ENCODE measurements around the gene L3MBTL3.
"Not testable (repeated sequence)": the region's sequence is repeated elsewhere in the genome, so short reads cannot be mapped to it uniquely, and the experiment has no call there.

L3MBTL3 gene

GRCh38 chr6:130093546-130093945, 75.2 kb downstream of the L3MBTL3 start:
- DNase-seq: no peak

DNA sequence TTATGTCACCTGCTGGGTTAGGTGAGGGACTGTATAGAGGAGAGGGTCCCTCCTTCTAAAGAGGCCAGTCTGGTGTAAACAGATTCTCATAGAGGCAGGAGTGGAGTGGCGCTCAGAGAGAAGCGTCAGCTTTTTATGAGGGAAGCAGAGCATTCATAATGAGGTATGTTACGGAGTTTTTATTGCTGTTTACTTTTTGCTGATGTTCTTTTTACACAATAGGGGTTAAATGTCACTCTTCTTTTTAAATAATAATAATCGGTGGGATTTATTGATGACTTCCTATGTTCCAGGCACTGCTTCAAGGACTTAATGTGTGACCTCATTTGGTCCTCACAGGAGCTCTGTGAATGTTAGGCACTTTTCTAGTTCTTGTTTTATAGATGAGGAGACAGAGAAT, 79.9 kb downstream of the L3MBTL3 start:
- no peak for DNase-seq

DNA sequence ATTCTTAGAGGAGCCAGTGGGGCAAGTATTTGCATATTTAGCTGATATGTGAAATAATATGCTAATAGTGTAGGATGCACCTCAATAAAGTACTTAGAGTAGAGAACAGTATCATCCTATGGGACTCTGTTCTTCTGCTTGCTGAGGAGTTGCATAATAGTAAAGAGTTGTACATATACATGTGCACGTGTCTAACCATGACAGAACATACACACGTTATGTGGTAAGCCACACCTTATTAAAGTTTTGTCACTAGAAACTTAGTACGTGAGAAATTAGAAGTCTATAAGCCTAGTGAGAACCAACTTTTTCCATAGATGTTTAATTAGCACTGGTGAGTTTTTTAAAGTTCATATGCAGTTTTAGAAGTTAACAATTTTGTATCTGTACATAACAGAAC, 80.7 kb downstream of the L3MBTL3 start:
- DNase-seq: no peak

DNA sequence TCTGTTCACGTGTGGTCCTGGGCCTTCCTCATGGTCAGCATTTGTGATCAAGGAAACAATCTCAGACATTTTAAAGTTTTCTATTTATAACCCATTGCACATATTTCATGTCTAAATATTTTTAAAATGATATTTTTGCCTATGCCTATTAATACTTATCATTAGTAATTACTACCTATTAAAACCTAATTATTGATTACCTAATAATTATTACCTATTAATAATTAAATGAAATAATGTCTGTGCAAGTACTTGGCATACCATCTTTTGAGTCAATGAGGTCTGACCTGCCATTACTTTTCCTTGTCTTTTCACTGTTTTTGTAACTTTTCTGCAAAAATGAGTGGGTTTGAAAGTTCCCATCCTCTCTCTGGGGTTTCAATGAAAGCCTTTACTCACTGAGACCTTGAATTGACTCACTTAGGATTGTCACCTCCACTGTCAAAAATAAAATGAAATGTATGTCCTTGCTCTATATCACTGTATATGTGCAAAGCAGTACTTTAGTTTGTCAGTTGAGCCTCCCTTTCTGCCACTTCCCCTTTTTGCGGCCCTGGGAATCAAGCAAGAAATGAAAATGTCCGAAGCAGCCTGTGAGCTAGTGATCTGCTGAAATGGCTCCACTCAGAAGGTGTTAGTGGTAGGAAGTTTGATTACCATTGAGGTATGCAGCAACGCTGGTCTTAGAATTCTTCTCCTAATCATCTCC, 87.8 kb downstream of the L3MBTL3 start:
- DNase-seq: no peak

DNA sequence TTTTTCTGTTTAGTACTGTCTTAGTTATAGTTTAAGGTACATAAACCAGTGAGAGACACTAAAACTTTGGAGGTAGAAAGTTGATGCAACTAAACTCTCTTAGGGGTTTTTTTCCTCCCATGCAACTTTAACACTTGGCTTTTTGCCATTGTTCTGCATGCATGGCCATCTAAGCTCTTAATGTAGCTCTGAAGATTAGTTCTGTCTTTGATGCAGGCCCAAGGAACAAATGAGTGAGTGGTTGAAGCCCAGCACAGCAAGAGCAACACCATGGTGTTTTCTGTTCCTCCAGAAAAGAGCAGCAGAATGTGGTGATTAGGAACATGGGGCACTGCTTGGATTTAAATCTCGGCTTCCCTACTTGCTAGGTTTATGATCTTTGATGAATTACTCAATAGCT, 89.3 kb downstream of the L3MBTL3 start:
- no peak for DNase-seq

GRCh38 chr6:130111031-130111430, 92.7 kb downstream of the L3MBTL3 start:
- no peak for DNase-seq

GRCh38 chr6:130113201-130113710, 94.9 kb downstream of the L3MBTL3 start:
- DNase-seq: no peak

DNA sequence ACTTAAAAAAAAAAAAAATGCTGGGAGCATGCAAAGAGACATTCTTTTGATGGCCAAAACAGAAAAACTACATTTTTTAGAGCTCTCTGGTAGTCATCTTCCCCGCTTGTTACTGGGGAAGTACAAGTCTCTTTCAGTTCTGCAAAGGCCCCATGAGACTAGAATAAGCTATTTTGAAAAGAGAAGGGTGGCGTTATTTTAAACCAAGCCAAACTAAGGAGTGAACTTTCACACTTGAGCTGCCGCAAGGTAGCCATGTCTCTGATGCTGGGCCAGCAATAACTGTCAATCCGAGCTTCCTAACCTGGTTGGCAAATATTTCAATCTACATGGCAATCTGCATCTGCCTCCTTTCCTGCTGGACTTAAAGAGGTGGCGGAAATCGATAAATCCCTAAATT, 96.7 kb downstream of the L3MBTL3 start:
- no peak for DNase-seq

- no peak for DNase-seq
Observed at GRCh38 chr6:130116273-130116672, 97.9 kb downstream of the L3MBTL3 start.

DNA sequence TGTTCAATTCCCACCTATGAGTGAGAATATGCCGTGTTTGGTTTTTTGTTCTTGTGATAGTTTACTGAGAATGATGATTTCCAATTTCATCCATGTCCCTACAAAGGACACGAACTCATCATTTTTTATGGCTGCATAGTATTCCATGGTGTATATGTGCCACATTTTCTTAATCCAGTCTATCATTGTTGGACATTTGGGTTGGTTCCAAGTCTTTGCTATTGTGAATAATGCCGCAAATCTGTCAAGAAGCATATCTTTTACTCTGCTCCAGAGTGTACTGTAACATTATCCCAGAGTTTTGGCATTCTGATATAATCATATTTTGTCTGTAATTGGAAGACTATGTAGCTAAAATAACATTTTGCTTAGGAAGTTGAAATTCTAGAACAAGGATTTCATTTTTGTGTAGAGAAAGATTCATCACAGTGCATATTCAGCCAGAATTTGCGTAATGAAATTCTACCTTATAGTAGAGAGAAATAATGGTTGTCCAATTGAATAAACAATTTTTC, 98.9 kb downstream of the L3MBTL3 start:
- not testable (repeated sequence) for DNase-seq

- no peak for DNase-seq
Observed at GRCh38 chr6:130118236-130118635, 99.9 kb downstream of the L3MBTL3 start.

- DNase-seq: no peak
Observed at GRCh38 chr6:130119211-130119610, 100.8 kb downstream of the L3MBTL3 start.

DNA sequence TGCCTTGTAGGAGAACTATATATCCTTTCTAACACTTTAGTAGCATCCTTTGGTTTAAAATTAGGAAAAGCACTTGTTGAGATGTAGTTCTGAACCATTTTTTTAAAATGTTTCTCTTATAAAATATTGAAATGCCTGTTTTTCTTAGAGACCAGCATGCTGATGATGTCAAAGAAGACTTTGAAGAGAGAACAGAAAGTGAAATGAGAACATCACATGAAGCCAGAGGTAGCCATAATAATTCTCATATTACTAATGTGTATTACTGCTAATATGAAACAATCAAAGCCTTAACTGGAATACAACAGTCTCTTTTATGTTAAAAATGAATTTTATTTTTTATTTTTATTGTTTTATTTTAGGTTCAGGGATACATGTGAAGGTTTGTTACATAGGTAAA, 102.3 kb downstream of the L3MBTL3 start:
- DNase-seq: no peak

DNA sequence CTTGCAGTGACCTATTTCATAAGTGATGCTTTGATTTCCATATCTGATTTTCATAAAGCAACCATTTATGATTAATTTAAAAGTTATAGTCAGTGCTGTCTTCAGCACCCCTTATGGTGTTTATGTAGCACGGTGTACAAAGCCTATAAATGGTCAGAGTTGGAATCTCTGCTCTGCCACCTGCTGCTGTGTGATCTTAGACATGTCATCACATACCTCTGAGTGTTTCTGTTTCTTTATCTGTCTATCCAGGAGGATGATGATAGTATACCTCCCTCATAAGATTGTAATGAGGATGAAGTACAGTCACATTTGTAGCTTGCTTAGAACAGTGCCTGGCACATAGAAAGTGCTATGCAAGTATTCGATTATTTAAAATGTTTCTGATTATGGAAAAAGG, 103.9 kb downstream of the L3MBTL3 start:
- no peak for DNase-seq

- DNase-seq: no peak
Observed at GRCh38 chr6:130127195-130127594, 108.8 kb downstream of the L3MBTL3 start.

DNA sequence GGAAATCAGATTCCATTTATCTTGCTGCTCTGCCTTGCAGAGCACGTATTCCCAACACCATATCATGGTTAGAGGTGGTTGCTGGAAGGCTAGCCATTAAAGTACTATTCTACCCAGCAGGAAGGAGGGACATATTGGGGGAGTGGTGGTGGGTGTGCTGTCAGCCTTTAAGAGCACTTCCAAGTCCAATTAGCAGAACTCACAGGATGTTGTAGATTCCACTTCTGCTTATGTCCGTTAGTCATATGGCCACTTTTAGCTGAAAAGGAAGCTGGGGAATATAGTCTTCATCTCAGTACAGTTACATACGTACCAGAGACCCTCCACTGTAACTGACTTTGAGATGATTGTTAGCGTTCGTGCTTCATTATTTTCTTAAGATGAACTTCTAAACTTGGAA, 109.9 kb downstream of the L3MBTL3 start:
- no peak for DNase-seq

DNA sequence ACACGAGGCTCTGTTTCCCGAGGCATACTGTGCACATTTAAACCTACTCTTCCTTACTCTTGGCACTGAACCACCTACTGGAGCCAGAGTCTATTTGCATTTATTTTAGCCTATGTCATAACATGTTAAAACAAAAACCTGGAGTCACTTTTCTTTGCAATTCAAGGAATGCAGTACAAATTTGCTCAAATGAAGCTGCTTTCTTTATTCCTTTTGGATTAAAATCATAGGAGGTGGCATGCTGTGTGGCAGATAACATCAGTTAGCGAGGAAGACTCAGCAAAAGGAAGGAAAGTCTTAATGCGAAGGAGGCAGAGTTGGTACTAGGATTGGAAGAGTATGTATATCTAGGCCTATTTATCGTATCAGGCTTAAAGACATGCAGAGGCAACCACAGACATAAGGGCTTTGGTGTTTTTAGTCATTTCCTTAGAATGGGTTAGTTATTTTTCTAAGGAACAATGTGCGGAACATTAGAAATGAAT, 111.4 kb downstream of the L3MBTL3 start:
- DNase-seq: no peak

GRCh38 chr6:130132286-130132701, 113.9 kb downstream of the L3MBTL3 start:
- DNase-seq: no peak

DNA sequence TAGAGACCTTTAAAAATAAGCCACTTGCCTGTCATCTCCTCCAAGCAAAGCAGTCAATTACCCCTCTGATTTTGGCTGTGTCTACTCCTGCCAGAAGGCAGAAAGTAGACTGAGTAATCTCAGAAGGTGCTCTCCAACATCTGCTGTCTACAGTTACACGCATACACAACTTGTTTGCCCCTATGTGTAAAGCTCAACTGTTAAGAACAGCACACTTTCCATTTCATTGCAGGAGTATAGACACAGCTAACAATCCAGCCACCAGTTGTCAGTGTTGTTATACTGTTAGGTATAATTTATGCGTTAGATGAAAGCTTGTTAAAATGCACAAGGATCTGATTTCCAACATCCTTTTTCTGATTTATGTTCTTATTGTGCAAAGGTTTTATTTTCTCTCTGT, 116.2 kb downstream of the L3MBTL3 start:
- DNase-seq: no peak

- no peak for DNase-seq
Observed at GRCh38 chr6:130136798-130137197, 118.4 kb downstream of the L3MBTL3 start.

DNA sequence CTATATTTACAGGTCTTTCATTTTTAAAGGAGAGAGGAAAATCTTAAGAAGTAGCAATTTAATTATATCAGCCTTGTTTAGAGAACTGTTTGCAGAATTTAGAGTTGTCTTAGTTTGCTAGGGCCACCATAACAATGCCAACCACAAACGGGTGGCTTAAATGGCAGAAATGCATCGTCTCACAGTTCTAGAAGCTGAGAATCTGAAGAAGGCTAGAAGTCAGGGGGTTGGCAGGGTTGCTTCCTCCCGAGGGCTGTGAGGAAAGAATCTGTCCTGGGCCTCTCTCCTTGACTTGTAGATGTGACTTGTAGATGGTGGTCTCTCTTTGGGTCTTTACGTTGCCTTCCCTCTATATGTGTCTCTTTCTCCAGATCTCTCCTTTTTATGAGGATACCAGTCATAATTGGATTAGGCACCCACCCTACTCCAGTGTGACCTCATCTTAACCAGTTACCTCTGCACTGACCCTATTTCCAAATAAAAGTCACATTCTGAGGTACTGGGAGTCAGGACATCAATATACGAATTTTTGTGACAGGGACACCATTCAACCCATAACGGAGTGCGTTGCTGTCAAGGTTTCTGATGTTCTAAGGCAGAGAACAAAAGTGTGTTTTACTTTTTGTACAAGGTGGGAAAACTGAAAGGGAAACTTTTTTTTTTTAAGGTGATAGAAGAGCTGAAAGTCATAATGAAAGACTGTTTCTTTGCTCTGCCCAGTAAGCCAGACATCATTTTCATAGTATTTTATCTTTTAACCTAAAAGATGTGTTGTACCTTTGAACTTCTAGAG, 119.9 kb downstream of the L3MBTL3 start:
- no peak for DNase-seq

- no peak for DNase-seq
Observed at GRCh38 chr6:130138909-130139242, 120.5 kb downstream of the L3MBTL3 start.

GRCh38 chr6:130140084-130140483, 121.7 kb downstream of the L3MBTL3 start:
- no peak for DNase-seq

DNA sequence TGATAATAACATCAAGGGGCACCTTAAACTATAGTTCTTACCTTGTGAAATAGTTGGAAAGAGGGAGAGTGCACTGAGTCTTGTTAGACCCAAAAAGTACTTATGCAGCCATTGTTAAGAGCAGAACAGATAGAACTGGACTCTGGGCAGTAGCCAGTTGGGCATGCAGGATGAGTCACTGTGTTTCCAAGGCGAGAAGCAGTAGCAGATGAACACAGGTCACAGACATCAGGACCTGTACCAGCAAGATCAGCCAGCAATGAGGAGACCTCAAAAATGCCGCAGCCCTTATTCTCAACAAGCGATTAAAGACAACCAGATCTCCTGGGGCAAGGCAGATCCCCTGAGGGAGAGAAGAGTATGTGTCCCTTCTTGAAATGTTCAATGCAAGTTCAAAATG, 125.3 kb downstream of the L3MBTL3 start:
- DNase-seq: no peak
